ACC112 (cell line): ENCODE results near the gene APOC3.

ENCODE experiments used
- H2AFZ ChIP-seq: fragments of 200-600 bp; sonication (generic); one replicate; pipeline ENCODE4 v1.6.0; 2017; ENCODE audit warnings: antibody characterized with exemption, low read length; ENCODE audit not compliant: unreplicated experiment
- H3K27ac ChIP-seq: fragments of 200-600 bp; sonication (generic); 2 replicates; pipeline ENCODE4 v1.5.1; 2014; ENCODE audit warnings: low read depth, mild to moderate bottlenecking, antibody characterized with exemption, low read length, moderate library complexity
- H3K27me3 ChIP-seq: fragments of 200-600 bp; sonication (generic); 2 replicates; pipeline ENCODE4 v1.6.1; 2014; ENCODE audit warnings: mild to moderate bottlenecking, antibody characterized with exemption, low read length, moderate library complexity, mixed read lengths; ENCODE audit not compliant: insufficient read depth
- H3K36me3 ChIP-seq: fragments of 200-600 bp; sonication (generic); 2 replicates; pipeline ENCODE4 v1.6.1; 2016; ENCODE audit warnings: mild to moderate bottlenecking, antibody characterized with exemption, low read length, moderate library complexity, mixed read lengths; ENCODE audit not compliant: insufficient read depth
- H3K4me1 ChIP-seq: fragments of 200-600 bp; sonication (generic); one replicate; pipeline ENCODE4 v1.6.1; 2016; ENCODE audit warnings: low read length, mixed read lengths; ENCODE audit not compliant: insufficient read depth, unreplicated experiment, control insufficient read depth
- H3K4me3 ChIP-seq: fragments of 200-600 bp; sonication (generic); 2 replicates; pipeline ENCODE4 v1.5.1; 2014; ENCODE audit warnings: mild to moderate bottlenecking, low read depth, low read length
- H3K79me2 ChIP-seq: fragments of 200-600 bp; sonication (generic); one replicate; pipeline ENCODE4 v1.6.0; 2016; ENCODE audit warnings: low read length; ENCODE audit not compliant: control insufficient read depth, unreplicated experiment, insufficient read depth

APOC3 gene

GRCh38 chr11:116852261-116853031 lies 22.7 kb downstream of the APOC3 start:
- Histone ChIP-seq H2AFZ (no peak overlapping the region), H3K4me3 (peak overlapping the region; percentile 12; the same call in 1 of the 2 replicates), H3K4me1 (peaks cover 36% of the 10 kb centered on the region), H3K36me3 (peaks cover 9% of the 10 kb centered on the region; the same call in 1 of the 2 replicates), H3K27me3 (no peaks in the 10 kb centered on the region), H3K27ac (peak overlapping the region; percentile 87), H3K79me2 (no peaks in the 10 kb centered on the region)

GRCh38 chr11:116853461-116854073 lies 23.9 kb downstream of the APOC3 start:
- peak overlapping the region; percentile 87 for H3K27ac ChIP-seq
- no peaks in the 10 kb centered on the region for H3K27me3 ChIP-seq

GRCh38 chr11:116855413-116855812 lies 25.7 kb downstream of the APOC3 start:
- Histone ChIP-seq H3K4me1 (peaks cover 36% of the 10 kb centered on the region), H3K36me3 (peaks cover 20% of the 10 kb centered on the region; the same call in 1 of the 2 replicates), H3K27me3 (no peaks in the 10 kb centered on the region), H2AFZ (no peak overlapping the region), H3K27ac (no peak overlapping the region), H3K79me2 (no peaks in the 10 kb centered on the region), H3K4me3 (no peak overlapping the region)

More at GRCh38 chr11:116853461-116854073, 23.9 kb downstream of the APOC3 start:
- H2AFZ ChIP-seq, result no peak overlapping the region
- no peaks in the 10 kb centered on the region for H3K79me2 ChIP-seq
- H3K36me3 ChIP-seq, result peaks cover 18% of the 10 kb centered on the region; the same call in 1 of the 2 replicates
- H3K4me1 ChIP-seq, result peaks cover 36% of the 10 kb centered on the region
- peak overlapping the region; percentile 12; the same call in 1 of the 2 replicates for H3K4me3 ChIP-seq

- no peaks in the 10 kb centered on the region for H3K79me2 ChIP-seq
- peaks cover 38% of the 10 kb centered on the region for H3K4me1 ChIP-seq
- H3K36me3 ChIP-seq, result peaks cover 28% of the 10 kb centered on the region; the same call in 1 of the 2 replicates
Measured at GRCh38 chr11:116856423-116856822, 26.7 kb downstream of the APOC3 start.

GRCh38 chr11:116857316-116857715 lies 27.6 kb downstream of the APOC3 start:
- peaks cover 36% of the 10 kb centered on the region for H3K4me1 ChIP-seq
- no peak overlapping the region for H3K4me3 ChIP-seq
- no peak overlapping the region for H3K27ac ChIP-seq
- no peaks in the 10 kb centered on the region for H3K27me3 ChIP-seq
- no peaks in the 10 kb centered on the region for H3K79me2 ChIP-seq
- H2AFZ ChIP-seq, result no peak overlapping the region
- peaks cover 28% of the 10 kb centered on the region; the same call in 1 of the 2 replicates for H3K36me3 ChIP-seq

More at GRCh38 chr11:116856423-116856822, 26.7 kb downstream of the APOC3 start:
- Histone ChIP-seq H3K4me3 (no peak overlapping the region), H2AFZ (no peak overlapping the region), H3K27ac (no peak overlapping the region), H3K27me3 (no peaks in the 10 kb centered on the region)

GRCh38 chr11:116857936-116858335 lies 28.2 kb downstream of the APOC3 start:
- H3K27ac ChIP-seq, result no peak overlapping the region
- H3K79me2 ChIP-seq, result no peaks in the 10 kb centered on the region
- peaks cover 28% of the 10 kb centered on the region; the same call in 1 of the 2 replicates for H3K36me3 ChIP-seq
- peaks cover 30% of the 10 kb centered on the region for H3K4me1 ChIP-seq
- no peak overlapping the region for H2AFZ ChIP-seq
- no peaks in the 10 kb centered on the region for H3K27me3 ChIP-seq
- H3K4me3 ChIP-seq, result no peak overlapping the region

GRCh38 chr11:116859175-116859574 lies 29.5 kb downstream of the APOC3 start:
- Histone ChIP-seq H3K27me3 (no peaks in the 10 kb centered on the region), H2AFZ (no peak overlapping the region), H3K79me2 (no peaks in the 10 kb centered on the region), H3K4me3 (no peak overlapping the region), H3K4me1 (peaks cover 17% of the 10 kb centered on the region), H3K27ac (no peak overlapping the region), H3K36me3 (peaks cover 28% of the 10 kb centered on the region; the same call in 1 of the 2 replicates)

GRCh38 chr11:116860303-116860702 lies 30.6 kb downstream of the APOC3 start:
- peaks cover 28% of the 10 kb centered on the region; the same call in 1 of the 2 replicates for H3K36me3 ChIP-seq
- no peak overlapping the region for H2AFZ ChIP-seq
- H3K27ac ChIP-seq, result no peak overlapping the region
- H3K4me3 ChIP-seq, result no peak overlapping the region
- H3K27me3 ChIP-seq, result no peaks in the 10 kb centered on the region
- H3K4me1 ChIP-seq, result peaks cover 13% of the 10 kb centered on the region
- H3K79me2 ChIP-seq, result no peaks in the 10 kb centered on the region

GRCh38 chr11:116861539-116861938 lies 31.8 kb downstream of the APOC3 start:
- Histone ChIP-seq H2AFZ (no peak overlapping the region), H3K27ac (peak overlapping the region; percentile 77), H3K4me1 (peaks cover 13% of the 10 kb centered on the region), H3K27me3 (no peaks in the 10 kb centered on the region), H3K4me3 (no peak overlapping the region), H3K79me2 (no peaks in the 10 kb centered on the region), H3K36me3 (peaks cover 28% of the 10 kb centered on the region; the same call in 1 of the 2 replicates)

GRCh38 chr11:116862185-116862584 lies 32.5 kb downstream of the APOC3 start:
- peaks cover 13% of the 10 kb centered on the region for H3K4me1 ChIP-seq
- peaks cover 26% of the 10 kb centered on the region for H3K36me3 ChIP-seq

More at GRCh38 chr11:116862185-116862584, 32.5 kb downstream of the APOC3 start:
- Histone ChIP-seq H2AFZ (no peak overlapping the region), H3K4me3 (no peak overlapping the region), H3K79me2 (no peaks in the 10 kb centered on the region), H3K27ac (peak overlapping the region; percentile 37; the same call in 1 of the 2 replicates), H3K27me3 (no peaks in the 10 kb centered on the region)
